Stimulated activated CD8-positive, alpha-beta memory T cell treated with anti-CD3 and anti-CD28 coated beads, Interleukin-15, amount 100 ng/mL, for 48 hours (primary cell): ENCODE measurements around the gene PLEKHN1.
A peak's percentile ranks its signal among the peaks of the same experiment; 100 is the strongest.
"Not testable (repeated sequence)": the region's sequence is repeated elsewhere in the genome, so short reads cannot be mapped to it uniquely, and the experiment has no call there.

Experiments
- DNase-seq, 2 donors: peaks; one replicate each; pipeline ENCODE4 v3.0.0-alpha.2; 2020; ENCODE audit warnings: low read depth in 2 of 2

The PLEKHN1 gene

DNA sequence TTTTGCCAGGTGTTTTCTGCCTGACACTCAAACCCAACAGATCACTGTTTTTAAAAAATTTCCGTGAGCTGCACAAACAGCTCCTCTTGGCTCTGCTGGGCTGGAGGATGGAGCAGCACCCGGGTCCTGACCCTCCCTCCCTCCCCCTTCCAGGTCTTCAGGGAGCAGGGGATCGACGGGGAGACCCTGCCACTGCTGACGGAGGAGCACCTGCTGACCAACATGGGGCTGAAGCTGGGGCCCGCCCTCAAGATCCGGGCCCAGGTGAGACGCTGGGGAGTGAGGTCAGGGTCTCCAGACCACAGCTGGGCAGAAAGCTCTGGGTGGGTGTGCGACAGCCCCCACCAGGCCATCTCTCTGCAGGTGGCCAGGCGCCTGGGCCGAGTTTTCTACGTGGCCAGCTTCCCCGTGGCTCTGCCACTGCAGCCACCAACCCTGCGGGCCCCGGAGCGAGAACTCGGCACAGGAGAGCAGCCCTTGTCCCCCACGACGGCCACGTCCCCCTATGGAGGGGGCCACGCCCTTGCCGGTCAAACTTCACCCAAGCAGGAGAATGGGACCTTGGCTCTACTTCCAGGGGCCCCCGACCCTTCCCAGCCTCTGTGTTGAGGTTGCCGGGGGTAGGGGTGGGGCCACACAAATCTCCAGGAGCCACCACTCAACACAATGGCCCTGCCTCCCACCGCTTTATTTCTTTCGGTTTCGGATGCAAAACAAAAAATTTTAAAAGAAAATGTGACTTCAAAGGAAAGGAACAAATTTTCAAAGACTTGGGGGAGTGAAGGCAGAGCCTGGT is 22.5 kb upstream of the PLEKHN1 start:
- DNase-seq: no peak

- DNase-seq: no peak
Observed at GRCh38 chr1:944341-945325, 21.6 kb upstream of the PLEKHN1 start.

GRCh38 chr1:945688-946556 is 20.4 kb upstream of the PLEKHN1 start:
- no peak for DNase-seq

DNA sequence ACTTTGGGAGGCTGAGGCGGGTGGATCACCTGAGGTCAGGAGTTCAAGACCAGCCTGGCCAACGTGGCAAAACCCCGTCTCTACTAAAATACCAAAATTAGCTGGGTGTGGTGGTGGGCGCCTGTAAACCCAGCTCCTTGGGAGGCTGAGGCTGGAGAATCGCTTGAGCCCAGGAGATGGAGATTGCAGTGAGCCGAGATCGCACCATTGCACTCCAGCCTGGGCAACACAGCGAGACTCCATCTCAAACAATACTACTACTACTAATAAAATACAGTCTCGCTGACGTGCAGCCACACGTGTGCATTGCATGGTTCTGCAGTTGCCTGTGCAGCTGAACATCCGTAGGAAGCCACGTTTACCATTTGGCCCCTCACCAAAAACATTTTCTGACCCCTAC is 19.5 kb upstream of the PLEKHN1 start:
- DNase-seq: not testable (repeated sequence)

DNA sequence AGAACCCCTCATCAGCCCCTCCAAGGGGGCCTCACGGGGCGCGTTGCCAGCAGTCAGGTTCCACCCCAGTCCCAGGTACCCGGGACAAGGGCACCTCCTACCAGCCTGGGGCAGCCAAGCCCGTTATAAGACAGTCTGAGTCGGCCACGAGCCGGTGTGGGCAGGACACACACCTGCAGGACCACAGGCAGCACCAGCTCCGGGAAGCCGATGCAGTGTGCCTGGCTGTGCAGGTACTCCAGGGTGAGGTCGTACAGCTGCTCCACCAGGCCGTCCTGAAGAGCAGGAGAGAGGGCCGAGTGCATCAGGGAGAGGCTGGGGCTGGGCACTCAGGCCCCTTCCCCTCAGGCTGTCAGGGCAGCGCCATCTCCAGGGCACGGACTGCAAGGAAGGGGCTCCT is 18.3 kb upstream of the PLEKHN1 start:
- DNase-seq: no peak

GRCh38 chr1:950268-950667 is 16.0 kb upstream of the PLEKHN1 start:
- no peak for DNase-seq

DNA sequence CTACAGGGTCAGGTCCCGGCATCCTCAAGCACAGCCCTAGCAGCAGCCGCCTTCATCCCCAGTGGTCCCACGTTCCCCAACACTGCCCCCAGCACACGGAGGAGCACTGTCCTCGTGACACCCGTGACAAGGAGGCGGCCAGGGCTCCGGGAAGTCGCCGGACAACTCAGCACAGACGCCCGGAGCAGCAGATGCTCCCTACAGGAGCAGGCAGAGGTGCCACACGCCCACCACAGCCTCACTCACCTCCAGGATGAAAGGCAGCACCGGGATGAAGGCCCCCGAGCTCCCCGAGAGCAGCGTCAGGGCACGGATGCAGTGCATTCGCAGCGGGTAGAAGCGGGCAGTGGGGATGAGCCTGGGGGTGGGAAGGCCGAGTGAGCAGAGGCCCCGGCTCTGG is 15.4 kb upstream of the PLEKHN1 start:
- no peak for DNase-seq

DNA sequence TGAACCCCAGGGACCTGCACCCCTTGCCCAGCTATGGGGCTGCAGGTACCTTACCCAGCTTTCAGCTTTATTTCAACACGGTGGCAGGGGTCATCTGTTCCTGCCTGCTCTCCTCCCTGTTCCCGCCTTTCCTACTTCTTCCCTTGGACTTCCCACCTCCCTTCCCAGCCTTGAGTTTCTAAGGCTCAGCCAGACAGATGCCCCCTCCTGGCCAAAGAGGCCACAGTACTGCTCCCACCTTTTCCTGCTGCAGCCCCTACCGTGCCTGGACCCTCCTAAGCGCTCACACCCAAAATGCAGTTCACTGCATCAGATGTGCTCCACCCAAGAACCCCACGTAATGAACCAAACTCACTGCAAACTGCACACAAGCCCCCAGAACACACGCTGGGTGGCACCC is 14.9 kb upstream of the PLEKHN1 start:
- no peak for DNase-seq

DNA sequence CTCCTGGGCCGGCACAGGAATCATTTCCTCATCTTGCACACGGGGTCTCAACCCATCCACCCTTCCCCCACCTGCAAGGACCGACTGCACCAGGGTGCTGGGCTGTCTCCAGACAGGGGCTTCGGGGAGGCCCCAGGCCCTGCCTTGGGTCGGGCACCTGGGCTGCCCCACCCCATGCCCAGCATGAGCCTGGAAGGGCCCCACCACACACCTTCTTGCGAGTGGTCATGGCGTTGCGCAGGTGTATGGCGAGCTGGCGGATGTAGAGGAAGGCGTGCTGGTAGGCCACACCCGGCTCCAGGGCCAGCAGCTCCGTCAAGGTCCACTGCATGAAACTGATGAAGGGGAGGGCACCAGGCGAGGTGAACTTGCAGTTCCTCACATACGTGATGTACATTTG is 14.1 kb upstream of the PLEKHN1 start:
- no peak for DNase-seq

GRCh38 chr1:952603-953002 is 13.7 kb upstream of the PLEKHN1 start:
- DNase-seq: no peak

- no peak for DNase-seq
Observed at GRCh38 chr1:953524-954320, 12.6 kb upstream of the PLEKHN1 start.

- DNase-seq: no peak
Observed at GRCh38 chr1:954927-955326, 11.4 kb upstream of the PLEKHN1 start.

DNA sequence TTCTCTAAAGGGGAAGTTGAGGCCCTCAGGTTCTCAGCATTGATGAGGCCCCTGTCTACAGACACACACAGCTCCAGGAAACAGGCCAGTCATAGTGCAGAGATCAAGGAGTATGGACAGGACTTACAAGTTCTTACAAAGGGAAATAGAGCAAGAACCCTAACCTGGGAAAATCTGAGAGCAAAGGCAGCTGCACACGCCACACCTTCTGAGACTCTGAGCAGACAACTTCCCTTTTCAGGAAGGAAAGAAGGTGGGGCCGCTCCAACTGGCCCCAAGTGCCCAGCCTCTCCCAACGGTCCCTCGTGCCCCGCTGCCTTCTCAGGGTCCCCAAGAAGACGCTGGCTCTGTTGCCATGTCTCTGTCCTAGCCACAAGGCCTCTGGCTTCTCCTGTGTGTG is 10.8 kb upstream of the PLEKHN1 start:
- no peak for DNase-seq

GRCh38 chr1:956636-957035 is 9.6 kb upstream of the PLEKHN1 start:
- DNase-seq: no peak

DNA sequence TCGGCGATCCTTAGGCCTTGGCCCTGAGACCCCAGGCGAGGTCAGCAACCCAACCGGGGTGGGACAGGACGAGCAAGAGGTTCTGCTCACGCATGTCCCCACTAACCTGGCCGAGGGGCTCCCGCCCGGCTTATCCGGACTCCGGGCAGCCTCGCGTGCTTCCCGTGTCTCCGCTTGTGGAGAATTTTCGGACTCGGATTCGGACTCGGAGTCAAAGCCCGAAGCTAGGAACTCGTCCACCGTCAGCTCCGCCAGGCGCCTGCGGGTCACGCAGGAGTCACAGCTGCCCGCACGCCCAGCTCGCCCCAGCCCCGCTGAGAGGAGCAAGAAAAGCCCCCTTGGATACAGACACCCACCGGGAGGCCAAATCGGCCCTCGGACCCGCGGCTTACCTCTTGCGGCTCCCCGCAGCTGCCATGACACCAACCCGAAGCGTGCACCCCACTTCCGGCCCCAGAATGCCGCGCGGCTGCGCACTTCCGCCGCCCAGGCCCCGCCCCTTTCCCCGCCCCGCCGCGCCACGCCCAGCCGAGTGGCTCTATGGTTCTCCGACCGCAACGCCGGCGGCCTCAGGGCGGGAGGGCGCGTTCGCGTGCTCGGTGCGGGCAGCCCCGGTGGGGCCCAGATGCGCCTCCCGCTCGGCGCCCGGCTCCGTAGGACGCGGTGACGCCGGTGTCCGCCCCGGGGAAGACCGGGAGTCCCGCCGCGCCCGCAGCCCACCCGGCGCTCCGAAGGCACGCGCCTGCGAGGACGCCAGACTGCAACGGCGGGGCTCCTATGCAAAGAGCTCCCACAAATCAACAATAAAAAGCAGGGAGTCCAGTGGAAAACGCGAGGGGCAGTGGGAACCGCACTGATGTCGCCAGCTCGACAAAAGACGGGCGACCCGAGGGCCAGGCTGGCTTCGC is 7.2 kb upstream of the PLEKHN1 start, which contains the start of gene NOC2L:
NOC2L (minus strand) TSS at position 434 of the 908 bp plus-strand sequence; CDS start at position 418, 16 bp downstream.
- DNase-seq: peak; percentile 93 to 94

GRCh38 chr1:959731-960362 is 6.4 kb upstream of the PLEKHN1 start:
- DNase-seq: no peak

- DNase-seq: peak; percentile 75 to 76
Observed at GRCh38 chr1:960363-961131, 5.7 kb upstream of the PLEKHN1 start, which contains the start of gene KLHL17. Gene KLHL17, plus strand, starts transcription at chr1:960584. Its CDS starts 110 bp downstream, at chr1:960694.

- no peak for DNase-seq
Observed at GRCh38 chr1:961132-961669, 5.1 kb upstream of the PLEKHN1 start.
